NCI-H2107 treated with DMSO at 0.1 percent for 48 hours (cell line): Measurements from ENCODE around the gene HDAC7.

ENCODE experiments used
- DNase-seq: peaks from one replicate; lab custom pipeline; 2025; ENCODE audit not compliant: unreplicated experiment; lab: John Stamatoyannopoulos, UW

The HDAC7 gene

DNA sequence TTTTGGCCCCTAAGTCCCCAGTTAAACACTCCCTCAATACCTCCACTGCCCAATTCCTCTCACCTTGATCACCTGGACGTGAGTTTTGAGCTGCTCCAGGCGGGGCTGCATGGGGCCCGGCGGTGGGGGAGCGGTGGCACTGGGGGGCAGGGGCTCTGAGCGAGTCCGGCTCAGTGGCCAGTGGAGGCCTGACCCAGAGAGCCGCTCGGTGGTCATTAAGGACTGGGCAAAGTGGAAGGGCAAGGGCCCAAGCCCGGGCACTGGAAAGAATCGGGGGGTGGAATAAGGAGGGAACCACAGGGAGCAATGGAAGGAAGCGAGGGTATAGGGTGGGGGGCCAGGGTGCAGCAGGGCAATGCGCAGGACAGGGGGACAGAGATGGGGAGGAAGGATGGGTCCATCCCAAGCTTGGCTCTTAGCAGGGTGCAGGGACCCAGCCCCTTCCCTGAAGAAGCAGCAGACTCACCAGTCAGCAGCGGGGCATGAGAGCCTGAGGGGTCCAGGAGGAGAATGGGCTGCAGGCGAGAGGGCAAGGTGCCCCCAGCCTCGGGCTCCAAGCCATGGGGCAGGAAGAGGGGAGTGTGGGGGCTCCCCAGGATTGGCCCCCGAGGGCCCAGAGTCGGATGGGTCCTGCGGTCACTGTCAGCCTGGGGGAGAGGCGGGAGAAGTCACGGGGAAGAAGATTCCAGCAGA lies 24.4 kb downstream of the HDAC7 start:
- DNase-seq, result no peak

DNA sequence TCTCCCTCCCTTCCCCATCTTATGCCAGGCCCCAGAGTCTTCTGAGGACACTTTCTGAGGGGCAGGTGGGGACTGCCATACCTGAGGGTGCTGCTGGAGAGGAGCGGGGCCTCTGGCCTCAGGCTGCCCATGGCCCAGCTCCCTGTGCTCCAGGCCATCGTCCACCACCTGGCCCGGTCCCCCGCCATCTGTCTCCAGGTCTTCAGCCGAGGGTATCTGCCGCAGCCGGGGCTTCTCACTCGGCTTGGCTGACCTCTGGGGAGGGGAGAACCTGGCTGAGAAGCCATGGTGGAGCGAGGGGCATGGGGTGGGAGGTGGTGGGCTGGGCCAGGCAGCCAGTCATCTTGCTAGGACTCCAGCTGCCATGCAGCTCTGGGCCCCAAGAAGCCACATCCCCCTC lies 25.0 kb downstream of the HDAC7 start:
- DNase-seq, result no peak

DNA sequence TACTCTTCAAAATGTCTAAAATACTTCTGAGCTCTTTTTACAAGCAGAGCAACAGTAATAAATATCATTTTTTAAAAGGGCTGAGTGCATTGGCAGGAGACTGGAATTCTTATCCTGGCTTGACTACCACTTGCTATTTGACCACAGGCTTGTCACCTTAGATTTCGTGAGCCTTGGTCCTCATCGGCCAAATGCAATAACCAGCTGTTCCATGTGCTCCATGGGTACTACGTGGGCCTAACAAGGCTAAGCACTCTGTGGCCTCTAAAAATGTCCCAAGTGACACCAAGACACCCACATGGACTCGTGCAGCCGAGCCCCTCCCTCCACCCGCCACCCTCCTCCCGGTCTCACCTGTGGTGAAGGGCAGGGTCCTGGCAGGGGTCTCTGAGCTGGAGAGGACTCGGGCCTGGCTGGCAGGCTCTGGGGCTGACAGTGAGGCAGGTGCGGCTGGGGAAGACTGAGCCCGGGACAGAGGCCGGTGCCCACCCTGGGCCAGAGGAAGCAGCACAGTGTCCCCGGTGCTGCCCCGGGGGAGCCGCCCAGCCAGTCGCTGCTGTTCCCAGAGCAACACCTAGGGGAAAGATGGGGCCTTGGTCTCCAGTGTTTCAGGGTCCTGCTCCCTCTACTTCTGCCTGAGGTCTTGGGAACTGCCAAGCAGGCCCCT lies 26.6 kb downstream of the HDAC7 start:
- no peak for DNase-seq

DNA sequence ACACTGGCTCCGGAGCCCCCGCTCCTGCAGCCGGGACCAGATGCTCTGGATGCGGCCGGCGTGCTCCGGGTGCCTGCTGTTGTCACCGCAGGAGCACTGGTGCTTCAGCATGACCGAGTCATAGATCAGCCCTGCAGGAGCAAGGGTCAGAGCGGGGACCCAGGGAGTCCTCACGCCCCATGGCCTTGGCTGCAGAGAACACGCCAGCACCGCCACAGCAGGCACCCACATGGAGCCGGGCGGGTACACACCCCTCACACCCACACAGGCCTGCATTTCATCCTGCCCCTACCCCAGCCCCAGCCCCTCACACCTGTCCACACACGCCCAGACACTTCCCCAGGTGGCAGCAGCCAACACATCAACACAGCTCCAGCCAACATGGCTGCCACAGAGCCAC lies 27.8 kb downstream of the HDAC7 start:
- no peak for DNase-seq

DNA sequence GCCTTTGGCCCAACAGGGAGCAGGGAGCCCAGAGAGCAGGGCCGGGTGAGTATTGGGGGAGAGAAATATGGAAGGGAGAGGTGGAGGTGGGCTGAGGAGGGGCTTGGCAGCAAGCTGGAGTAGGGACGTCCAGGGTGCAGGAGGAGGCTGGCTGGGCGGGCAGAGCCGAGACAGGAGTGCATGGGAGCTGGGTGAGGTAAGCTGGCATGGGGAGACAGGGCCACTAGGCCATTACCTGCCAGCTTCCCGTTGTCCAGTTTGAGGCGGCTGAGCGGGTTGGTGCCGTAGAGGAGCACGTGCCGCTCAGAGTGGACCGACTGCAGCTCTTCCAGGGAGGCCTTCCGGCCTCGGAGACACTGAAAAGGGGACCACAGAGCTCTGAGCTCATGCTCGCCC lies 28.4 kb downstream of the HDAC7 start:
- DNase-seq, result no peak

DNA sequence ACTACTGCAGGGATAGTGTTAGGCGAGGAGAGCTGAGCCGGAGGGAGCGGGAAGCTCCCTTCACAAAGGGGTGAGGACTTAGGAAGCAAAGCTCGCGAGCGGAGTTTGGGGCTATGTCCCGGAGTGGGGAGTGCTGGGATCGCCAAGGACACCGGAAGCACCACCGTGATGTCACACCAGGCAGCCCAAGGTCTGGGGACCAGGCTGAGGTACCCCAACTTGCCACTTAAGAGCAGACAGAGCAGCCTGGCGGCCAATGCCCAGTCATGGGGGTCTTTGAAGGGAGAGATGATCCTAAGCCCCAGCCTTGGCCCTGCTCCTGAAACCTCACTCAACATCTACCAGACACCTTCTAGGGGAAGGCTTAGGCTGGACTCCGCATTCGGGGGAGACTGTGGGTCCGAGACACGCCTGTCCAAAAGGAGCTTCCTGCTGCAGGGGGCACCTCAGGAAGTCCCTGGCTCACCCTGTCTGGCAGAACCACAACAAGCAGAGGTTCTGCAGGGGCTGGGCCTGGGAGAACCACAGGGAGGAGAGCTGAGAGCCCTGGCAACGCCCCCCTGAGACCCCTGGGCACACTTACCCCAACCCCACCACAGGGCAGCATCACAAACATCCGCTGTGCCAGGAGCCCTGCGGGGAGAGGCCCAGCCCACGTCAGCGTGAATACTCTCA lies 28.9 kb downstream of the HDAC7 start:
- no peak for DNase-seq

DNA sequence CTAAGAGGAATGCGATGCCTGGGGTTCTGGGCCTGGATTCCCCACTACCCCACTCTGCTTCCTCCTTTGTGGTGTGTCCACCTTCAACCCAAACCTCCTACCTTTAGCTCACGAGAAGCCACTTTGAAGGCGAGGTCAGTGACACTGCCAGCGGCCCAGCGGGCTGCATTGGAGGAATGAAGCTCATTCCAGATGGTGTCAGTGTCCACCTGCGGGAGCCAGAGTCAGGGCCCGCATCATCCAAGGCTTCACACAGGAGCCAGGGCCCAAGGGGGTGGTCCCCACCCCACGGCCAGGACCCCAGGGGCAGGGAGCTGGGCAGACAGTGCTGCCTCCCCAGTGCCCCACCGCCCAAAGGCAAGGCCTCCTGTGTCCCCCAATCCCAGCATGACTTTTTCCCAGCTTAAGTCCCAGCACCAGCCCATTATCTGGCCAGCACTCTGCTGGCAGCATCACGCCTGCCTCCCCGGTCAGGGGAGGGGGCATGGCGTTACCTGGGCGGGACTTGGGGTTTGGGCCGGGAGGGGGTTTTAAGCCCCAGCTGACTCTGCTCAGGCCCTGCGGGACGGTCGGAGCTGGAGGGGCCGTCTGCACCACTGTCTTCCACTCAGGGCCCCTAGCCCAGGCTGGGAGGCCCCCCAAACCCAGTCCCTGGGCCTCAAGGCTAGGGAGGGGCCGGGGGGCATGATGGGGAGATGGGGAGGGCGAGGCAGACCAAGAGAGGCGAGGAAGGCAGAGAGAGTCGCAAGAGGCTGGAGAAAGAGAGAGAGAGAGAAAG lies 29.8 kb downstream of the HDAC7 start:
- DNase-seq, result no peak

DNA sequence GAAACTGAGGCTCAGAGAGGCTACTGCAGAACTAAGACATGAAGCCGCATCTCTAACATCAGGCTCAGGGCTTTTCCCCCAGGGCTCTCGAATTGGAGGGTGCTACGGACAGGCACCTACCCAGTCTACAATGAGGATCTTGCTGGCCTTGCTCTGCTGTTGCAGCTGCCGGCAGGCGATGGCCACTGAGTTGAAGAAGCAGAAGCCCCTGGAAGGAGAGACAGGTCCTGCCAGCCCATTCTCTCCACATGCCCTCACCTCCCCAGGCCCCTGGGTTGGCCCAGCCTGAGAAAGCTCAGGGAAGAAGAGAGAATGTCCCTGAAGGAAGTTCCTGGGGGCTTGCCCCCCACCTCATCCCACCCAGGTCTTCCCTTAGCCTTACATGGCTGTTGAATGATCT lies 30.6 kb downstream of the HDAC7 start:
- DNase-seq, result no peak

DNA sequence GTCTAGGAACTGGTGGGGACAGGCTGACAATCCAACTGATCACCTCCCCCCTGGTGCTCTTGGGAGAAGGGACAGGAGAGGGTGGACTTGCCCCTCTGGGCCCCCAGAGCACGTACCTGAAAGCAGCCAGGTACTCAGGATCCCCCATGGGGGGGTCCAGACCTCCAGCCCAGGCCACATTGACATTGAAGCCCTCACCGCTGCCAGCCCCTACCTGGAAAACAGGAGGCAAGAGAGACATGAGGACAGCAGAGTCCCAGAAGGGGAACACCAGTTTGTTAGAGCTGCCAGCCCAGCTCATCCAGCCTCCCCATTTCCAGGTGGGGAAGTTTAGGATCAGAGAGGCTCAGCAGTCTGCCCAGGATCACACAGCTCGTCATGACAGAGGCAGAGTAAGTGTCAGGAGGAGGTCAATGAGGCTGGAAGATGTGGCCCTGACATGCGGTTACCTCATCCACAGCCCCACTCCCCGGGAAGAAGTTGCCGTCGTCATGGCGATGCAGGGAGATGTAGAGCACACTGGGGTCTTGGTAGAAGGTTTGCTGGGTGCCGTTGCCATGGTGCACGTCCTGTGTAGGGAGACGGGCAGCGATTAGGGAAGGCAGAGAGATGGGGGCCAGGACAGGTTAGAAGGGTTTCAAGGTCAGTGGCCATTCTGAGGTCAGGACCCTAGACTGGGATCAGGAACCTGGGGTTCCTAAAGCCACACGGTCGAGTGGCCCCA lies 31.9 kb downstream of the HDAC7 start:
- no peak for DNase-seq

DNA sequence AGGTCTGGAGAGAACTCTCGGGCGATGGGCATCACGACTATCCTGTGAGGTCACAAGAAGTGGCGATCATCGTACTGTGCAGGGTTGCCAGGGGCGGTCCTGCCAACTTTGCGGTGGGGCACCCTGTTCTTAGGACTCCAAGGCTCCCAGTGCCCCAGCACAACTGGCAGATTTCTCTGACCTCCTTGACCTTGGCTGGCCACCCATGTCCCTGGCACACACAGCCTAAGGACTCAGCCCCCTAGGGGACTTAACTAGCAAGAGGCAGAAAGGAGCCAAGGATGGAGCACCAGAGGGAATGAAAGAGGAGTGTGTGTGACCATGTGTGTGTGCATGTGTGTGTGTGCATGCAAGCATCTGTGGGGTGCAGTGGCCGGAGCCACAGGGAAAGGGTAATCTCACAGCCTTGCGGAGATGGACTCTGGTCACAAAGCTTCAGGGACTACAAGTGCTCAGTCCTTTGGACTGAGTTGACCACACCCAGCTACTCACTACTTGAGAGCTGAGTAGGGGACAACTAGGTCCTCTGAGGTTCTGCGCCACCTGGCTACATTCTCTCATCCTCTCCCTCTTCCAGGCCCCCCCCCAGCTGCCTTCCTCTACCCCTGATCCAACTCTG lies 32.9 kb downstream of the HDAC7 start:
- DNase-seq, result no peak

DNA sequence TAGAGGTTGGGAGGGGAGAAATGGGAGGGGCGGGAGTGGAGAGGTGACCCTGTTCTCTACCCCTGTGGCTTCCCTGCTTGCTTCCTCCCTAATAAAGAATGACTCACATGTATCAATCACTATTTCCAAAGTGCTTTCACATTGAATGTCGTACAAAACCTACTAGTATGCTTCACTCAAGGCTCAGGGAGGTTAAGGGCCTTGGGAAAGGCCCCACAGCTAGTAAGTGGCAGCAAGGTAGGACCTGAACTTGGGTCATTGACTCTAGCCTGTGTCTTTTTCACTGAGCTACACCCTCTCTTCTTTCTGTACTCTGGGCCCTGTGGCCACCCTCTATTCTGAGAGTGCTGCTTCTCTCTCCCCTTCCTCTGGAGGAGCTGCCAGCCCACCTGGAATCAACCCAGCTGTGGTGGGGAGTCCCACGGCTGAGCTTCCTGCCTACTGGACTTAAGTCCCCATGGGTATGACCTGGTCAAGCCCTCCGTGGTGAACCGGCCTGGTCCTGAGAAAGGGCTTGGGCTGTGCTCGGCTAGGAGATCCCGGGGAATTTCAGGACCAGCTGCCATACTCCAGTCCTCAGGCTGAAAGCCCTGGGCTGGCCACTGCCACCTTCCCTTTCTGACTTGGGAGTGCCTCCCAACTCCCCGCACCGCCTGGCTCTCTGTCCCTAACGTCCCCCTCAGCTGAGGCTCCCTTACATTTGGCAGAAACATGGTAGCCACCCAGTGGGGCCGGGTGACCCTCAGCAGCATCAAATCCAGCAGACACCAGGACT lies 33.6 kb downstream of the HDAC7 start:
- no peak for DNase-seq

DNA sequence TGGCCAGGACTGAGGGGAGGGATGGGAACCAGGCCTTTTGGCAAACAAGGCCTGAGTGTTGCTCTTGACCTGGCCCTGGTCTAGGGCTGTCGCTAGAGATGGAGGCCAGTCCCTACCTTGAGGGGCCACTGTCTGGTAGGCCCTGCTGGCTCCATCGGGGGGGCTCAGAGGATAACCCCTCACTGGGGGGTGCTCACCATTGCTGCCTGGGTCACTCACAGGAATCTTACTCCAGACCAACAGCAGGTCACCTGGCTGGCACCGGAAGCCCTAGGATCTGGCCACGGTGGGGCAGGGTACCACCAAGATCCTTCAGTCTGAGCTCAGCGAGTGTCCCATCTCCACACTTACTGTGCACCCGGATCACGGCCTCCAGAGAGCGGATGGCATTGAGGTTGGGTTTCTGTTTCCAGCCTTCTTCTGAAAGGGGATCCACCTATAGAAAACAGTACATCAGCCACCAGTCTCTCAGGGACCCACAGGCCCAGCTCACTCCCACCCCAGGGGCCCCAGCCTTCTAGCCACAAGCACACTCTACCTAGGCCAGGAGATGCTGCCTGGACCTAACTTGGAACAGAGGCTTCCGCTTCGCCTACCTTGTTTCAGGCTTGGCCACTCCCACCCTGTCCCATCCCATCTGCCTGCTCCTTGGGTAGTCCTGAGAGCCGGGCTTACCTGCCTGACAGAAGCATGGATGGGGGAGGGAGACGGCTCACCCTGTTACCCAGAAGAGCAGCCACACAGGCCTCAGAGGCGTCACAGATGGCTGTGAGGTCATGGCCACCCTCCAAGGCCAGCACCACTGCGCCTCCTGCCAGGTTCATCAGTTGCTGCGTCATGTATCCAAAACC lies 34.4 kb downstream of the HDAC7 start:
- DNase-seq, result no peak

DNA sequence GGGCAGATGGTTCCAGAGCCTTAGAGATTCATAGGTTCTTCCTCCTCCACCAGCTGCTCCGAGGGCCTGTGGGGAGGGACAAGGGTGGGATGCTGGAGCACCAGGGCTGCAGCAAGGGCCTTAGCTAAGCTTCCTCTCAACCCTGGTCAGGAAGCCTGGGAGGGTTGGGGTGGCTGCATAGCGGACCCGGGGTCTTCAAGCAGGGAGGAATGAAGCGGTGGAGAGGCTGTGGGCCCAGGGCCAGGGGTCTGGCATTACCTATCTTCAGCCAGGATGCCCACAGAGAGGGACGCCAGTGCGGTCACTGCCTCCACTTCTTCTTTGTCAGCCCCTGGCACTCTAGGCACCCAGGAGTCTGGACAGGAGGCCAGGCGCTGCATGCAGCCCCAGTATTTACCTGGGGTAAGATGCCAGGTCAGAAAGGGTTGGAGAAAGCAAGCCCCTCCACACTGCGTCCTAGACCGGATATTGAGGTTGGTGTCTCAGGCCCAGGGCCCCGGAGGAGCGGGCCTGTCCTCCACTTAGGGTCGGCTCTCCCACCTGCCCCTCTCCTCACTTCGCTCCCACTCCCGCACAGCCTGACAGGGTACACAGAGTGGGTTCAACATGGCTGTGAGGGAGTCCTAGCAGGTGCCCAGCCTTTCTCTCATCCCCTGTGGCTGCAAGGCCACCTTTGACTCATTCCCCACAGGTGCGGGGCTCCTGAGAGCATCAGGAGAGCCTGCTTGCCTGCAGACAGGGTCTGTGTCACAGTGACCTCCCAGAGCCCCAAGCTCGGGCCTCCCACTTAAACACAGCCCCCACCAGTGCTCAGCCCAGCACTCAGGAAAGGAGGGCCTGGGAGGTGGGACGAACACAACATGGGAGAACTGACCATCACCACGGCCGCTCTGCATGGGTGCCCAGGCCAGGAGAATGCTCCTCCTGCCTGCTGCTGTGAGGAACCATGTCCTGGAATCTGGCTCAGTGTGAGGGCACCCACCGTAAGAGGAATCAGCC lies 35.6 kb downstream of the HDAC7 start:
- DNase-seq, result no peak

DNA sequence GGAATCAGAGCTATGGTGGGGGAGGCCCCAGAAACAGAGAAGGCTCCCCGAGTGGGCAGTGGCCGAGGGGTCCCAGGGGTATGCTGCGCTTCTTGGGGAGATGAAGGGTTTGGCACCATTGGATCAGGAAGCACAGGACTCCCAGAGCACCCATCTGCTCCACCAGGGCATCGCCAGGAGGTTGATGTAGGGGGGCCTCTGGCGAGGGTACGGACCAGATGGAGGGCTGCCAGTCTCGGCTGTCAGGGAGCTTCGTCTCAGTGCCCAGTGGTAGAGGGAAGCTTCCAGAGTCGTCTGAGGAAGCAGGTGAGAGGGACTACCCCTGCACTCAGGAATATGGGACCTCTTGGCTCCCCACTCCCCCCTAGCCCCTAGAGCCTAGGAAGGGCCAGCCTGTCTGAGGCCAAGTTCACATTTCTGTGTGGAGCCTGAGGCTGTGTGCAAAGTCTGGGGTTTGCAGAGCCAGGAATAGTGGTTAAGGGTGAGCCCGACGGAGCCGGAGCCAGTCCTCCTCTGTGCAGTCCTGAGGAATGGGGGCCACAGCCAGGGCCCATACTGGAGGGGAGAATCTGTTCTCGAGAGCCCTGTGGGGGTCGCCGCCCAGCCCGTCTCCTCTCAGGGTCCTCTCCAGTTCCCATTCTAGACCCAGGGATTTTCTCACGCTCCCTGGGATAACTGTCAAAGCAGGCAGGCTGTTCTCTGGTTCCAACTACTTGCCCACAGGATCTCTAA lies 36.5 kb downstream of the HDAC7 start:
- no peak for DNase-seq

DNA sequence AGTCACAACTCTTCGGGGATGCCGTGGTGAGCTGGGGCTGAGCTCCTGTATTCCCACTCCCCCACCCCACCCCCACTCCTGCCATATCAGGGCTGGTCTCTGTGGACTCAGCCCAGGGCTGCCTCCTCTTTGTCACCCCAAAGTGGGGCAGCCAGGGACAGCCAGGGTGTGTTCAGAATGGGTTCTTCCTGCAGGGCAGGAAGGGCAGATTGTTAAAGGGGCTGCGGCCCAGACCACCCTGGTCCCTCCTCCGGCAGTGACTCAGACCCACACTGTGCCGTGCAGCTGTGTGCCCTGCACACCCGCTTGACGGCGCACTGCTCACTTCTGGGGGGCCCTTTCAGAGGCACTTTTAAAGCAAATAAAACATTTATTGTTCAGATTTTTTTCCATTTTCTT lies 37.3 kb downstream of the HDAC7 start:
- DNase-seq, result no peak

DNA sequence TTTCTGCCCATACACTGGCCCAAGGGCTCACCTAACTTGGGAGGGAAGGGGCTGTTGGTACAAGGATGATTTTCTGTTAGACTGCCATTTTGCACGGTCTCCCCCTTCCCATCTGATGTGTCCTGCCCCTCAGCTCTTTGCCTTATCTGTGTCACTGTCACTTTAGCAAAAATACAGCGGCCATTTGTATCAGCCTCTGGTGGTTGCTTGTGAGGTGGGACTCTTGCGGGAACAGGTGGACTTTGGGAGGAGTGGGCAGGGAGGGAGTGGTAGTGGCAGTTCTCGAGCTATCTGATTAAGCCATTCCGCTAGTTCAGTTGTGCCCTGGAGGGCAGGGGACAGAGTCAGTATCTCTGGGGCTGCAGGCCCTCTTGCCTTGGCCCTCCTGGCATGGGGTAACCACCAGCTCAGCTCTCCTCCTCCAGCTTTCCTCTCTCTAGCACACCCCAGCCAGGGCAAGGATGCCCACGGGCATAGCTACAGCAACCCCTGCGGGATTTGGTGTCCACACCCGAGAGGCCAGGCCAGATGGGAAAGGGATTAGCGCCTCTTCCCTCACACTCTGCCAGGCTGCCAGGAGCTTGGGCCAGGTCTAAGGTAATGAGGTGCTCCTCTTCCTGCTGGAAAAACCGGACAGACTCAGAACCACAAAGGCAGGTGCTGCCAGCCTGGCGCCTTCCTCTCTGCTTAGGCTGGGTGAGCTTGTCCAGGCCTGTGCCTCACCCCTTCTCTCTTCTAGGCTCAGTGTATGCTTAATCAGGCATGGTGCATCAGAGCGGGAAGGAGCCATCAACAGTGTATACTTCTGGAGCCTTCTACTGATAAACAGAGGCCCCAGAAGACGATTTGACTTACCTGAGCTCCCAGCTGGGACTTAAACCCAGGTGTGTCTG lies 38.0 kb downstream of the HDAC7 start:
- DNase-seq, result peak; percentile 70
